Measurements from ENCODE around the gene FLT4. TPM values are rescaled to one million over a fixed set of nuclear protein-coding genes. Genes with fewer than 3 reads are reported as not detected.

The FLT4 gene
- total and polyA plus RNA-seq, 2 of the 13 experiments (the other 11 are each of a cell fraction or from before 2014, with no cell fraction given) = not detected

- in situ Hi-C loops (cut with HindIII; ENCODE audit: extremely low pct_ligation_motif_present, low pct_unique_long_range_greater_than_20kb) (no loop called here), intact Hi-C loops (cut with micrococcal nuclease; ENCODE audit: unreplicated experiment) (no loop called here)
- Histone ChIP-seq H2AFZ (ENCODE audit: low read length) (no peak overlapping the region), H3K27me3 (ENCODE audit: control insufficient read depth in 1 of 2, insufficient read depth in 2 of 2, low read length in 2 of 2) (peaks cover 11 to 66% of the 10 kb centered on the region in 2 experiments; a peak in 4 of 5 replicates), H3K79me2 (ENCODE audit: insufficient read depth, low read length) (no peaks in the 10 kb centered on the region), H3K36me3 (replicated peaks in 1 of 2; ENCODE audit: control insufficient read depth in 1 of 2, insufficient read depth in 2 of 2, low read length in 2 of 2) (no peaks in the 10 kb centered on the region), H3K9me3 (ENCODE audit: low read length) (no peaks in the 10 kb centered on the region), H3K27ac (ENCODE audit: extremely low read length, insufficient read depth, low read length) (no peak overlapping the region), H4K20me1 (ENCODE audit: insufficient read depth, low read length) (no peaks in the 10 kb centered on the region), H3K4me2 (ENCODE audit: low read depth, low read length) (no peak overlapping the region), H3K9ac (ENCODE audit: insufficient read depth, low read depth, low read length) (no peak overlapping the region), H3K4me3 (replicated peaks in 1 of 3; ENCODE audit: insufficient read depth in 1 of 3, low read depth in 2 of 3, low read length in 3 of 3) (no peak overlapping the region), H3K4me1 (ENCODE audit: insufficient read depth, low read length) (no peaks in the 10 kb centered on the region)
- FAIRE-seq (no peak), DNase-seq (ENCODE audit: low spot score) (no peak), ATAC-seq (no peak)
- ChIA-PET CTCF (ENCODE audit: low intra/inter-chr PET ratio, low total read pairs) (no interaction called here), POLR2A (no interaction called here)
- WGBS (ENCODE audit: low lambda C conversion rate) = 17% methylated on average over 9 of the region's 44 CpGs
- no TSS peak for BruUV-seq (replicated peaks)
- no peak for TF ChIP-seq NPAS2 (CRISPR knock-in tag; IDR thresholded peaks at IDR 0.05; ENCODE audit: borderline replicate concordance)
- no peak for TF ChIP-seq FOSL1 (CRISPR knock-in tag; IDR thresholded peaks at IDR 0.05; ENCODE audit: borderline replicate concordance)
- no peak for TF ChIP-seq ZNF484 (CRISPR knock-in tag; IDR thresholded peaks at IDR 0.05; ENCODE audit: borderline replicate concordance, low read depth)
- no peak for TF ChIP-seq NFE2L1 (CRISPR knock-in tag; IDR thresholded peaks at IDR 0.05; ENCODE audit: borderline replicate concordance)
- TF ChIP-seq MAX (IDR thresholded peaks at IDR 0.05) = no peak
- TF ChIP-seq ZNF362 (CRISPR knock-in tag; IDR thresholded peaks at IDR 0.05; ENCODE audit: borderline replicate concordance) = no peak
- TF ChIP-seq ZNF276 (CRISPR knock-in tag; IDR thresholded peaks at IDR 0.05; ENCODE audit: low read depth) = no peak
- no peak for TF ChIP-seq TCF12 (IDR thresholded peaks at IDR 0.05)
- no peak for TF ChIP-seq TCF12 (CRISPR knock-in tag; IDR thresholded peaks at IDR 0.05)
- no peak for TF ChIP-seq RAD21 (CRISPR knock-in tag; IDR thresholded peaks at IDR 0.05)
- no peak for TF ChIP-seq ZNF235 (CRISPR knock-in tag; IDR thresholded peaks at IDR 0.05; ENCODE audit: borderline replicate concordance)
- TF ChIP-seq RELA (CRISPR knock-in tag; IDR thresholded peaks at IDR 0.05) = no peak
- TF ChIP-seq GZF1 (CRISPR knock-in tag; IDR thresholded peaks at IDR 0.05) = no peak
- TF ChIP-seq KDM1A (CRISPR knock-in tag; IDR thresholded peaks at IDR 0.05) = no peak
- TF ChIP-seq ZMAT3 (CRISPR knock-in tag; conservative IDR thresholded peaks at IDR 0.05) = no peak
- no peak for TF ChIP-seq ZFP36 (IDR thresholded peaks at IDR 0.05; ENCODE audit: borderline replicate concordance, low read depth, low read length, partially characterized antibody)
Observed at GRCh38 chr5:180628827-180629750, 20.3 kb downstream of the FLT4 start.
